ENCODE measurements around the gene CSTF1.

- TF ChIP-seq CTCF (conservative IDR thresholded peaks at IDR 0.05; ENCODE audit: low read depth, low read length) (no peak), EZH2 (IDR thresholded peaks at IDR 0.05; ENCODE audit: low read length, unreplicated experiment) (no peak), EZH2phosphoT487 (IDR thresholded peaks at IDR 0.05; ENCODE audit: borderline replicate concordance, low read length) (no peak)
Observed at GRCh38 chr20:56362833-56363413, 29.5 kb upstream of the CSTF1 start.

All from PC-3 (cell line).